ENCODE measurements around the gene MRPL43.
A peak's percentile ranks its signal among the peaks of the same experiment; 100 is the strongest.
"Not testable (repeated sequence)": the region's sequence is repeated elsewhere in the genome, so short reads cannot be mapped to it uniquely, and the experiment has no call there.

Gene MRPL43

GRCh38 chr10:100986952-100987684, at the start of gene MRPL43, which contains the start of gene TWNK:
Gene MRPL43, minus strand, starts transcription at chr10:100987497. Its CDS starts 54 bp downstream, at chr10:100987443.
Gene TWNK, plus strand, starts transcription at chr10:100987543. Its CDS starts 668 bp downstream, at chr10:100988211.
- DNase-seq (ENCODE audit: low read depth in 2 of 2): peak; percentile 75 to 77

DNA sequence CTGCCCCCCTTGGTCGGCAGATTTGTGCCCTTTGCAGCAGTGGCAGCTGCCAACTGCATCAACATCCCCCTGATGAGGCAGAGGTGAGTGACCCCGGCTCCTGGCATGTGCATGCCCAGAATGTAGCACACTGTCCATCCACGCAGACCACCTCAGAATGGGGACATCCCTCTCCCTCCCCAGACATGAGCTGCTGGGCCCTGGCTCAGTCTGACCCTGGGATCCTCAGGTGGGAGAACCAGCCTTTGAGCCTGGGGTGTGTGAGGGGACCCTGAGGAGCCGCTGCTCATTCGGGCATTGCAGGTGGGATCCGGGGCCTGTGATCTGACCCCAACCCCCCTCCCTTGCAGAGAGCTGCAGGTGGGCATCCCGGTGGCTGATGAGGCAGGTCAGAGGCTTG, 49.4 kb upstream of the MRPL43 start:
- no peak for DNase-seq (ENCODE audit: low read depth in 2 of 2)

- DNase-seq (ENCODE audit: low read depth in 2 of 2): no peak
These were observed 48.8 kb upstream of the MRPL43 start for GRCh38 chr10:101035916-101036702.

DNA sequence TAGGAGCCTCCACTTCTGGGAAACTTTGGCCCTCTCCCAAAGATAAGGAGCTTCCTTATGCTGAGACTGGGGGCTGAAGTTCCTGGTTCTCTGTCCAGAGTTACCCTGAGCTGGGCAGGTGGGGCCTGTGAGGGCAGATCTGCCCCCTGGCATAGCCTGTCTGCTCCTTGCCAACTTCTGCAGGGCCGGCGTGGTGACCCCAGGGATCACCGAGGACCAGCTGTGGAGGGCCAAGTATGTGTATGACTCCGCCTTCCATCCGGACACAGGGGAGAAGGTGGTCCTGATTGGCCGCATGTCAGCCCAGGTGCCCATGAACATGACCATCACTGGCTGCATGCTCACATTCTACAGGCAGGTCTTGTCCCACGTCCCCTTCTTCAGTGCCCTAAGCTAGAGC, 48.0 kb upstream of the MRPL43 start:
- no peak for DNase-seq (ENCODE audit: low read depth in 2 of 2)

DNA sequence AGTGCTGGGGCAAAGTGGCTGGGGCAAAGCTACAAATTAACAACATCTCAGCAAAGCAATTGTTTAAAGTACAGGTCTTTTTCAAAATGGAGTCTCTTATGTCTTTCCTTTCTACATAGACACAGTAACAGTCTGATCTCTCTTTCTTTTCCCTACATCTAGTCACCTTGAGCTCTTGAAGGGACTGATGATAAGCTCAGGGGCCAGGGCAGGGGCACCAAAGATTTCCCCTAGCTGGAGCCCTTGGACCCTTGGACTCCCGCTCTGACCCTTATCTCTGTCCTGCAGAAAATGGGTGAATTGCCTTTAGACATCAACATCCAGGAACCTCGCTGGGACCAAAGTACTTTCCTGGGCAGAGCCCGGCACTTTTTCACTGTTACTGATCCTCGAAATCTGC, 47.1 kb upstream of the MRPL43 start:
- not testable (repeated sequence) for DNase-seq (ENCODE audit: low read depth in 2 of 2)

DNA sequence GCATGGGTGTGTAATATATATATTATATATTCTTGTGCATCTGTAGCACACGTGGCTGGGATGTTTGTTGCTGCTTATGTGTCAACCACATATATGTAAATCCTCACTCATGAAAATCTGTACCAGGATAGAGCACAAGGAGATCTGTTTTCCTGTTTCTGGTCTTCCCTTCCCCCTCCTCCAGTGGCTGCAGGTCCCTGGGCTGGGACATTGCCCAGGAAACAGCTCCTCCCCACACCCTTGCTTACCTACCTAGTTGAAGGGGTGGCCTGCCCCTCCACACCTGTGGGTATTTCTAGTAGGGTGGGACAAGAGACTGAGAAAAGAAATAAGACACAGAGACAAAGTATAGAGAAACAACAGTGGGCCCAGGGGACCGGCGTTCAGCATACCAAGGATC, 46.0 kb upstream of the MRPL43 start:
- no peak for DNase-seq (ENCODE audit: low read depth in 2 of 2)

GRCh38 chr10:101032637-101033224, 45.4 kb upstream of the MRPL43 start:
- DNase-seq (ENCODE audit: low read depth in 2 of 2): peak; percentile 55

DNA sequence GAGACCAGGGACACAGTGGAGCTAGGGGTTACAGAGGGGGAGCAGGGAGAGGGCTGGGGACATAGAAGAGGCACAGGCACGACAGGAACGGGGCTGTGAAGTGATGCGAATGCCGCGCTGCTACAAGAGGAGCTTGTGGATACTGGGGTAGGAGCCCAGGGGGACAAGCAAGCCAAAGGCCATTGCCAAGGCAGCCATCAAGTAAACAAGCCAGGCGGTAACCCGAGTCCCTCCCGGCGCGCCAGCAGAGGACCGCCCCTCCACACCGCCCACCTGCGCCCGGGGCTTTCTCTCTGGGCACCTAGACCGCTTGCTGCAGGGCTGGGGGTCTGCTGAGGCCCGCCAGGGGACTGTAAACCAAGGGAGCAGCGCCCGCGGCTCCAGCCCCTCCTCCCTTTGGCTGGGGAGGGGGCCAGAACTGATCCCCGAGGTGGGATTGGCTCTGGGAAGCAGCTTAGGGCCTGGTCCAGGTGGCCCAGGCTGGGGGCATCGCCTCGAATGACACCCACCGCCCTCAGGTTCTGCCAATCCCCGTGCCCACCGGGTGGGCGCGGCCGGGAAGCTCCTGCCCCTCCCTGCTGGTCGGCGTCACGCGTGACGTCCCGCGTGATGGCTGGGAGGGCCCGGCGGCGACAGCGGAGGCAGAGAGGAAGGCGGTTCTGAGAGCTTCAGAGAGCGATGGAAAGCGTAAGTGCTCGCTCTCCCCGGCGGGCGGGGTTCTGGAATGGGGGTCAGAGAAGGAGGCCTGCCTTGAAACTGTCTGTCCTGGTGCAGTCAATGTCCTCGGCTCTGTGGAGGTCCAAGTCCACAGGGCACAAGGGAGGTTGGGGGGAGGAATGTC, 44.7 kb upstream of the MRPL43 start:
- DNase-seq (ENCODE audit: low read depth in 2 of 2): peak; percentile 54 to 57

DNA sequence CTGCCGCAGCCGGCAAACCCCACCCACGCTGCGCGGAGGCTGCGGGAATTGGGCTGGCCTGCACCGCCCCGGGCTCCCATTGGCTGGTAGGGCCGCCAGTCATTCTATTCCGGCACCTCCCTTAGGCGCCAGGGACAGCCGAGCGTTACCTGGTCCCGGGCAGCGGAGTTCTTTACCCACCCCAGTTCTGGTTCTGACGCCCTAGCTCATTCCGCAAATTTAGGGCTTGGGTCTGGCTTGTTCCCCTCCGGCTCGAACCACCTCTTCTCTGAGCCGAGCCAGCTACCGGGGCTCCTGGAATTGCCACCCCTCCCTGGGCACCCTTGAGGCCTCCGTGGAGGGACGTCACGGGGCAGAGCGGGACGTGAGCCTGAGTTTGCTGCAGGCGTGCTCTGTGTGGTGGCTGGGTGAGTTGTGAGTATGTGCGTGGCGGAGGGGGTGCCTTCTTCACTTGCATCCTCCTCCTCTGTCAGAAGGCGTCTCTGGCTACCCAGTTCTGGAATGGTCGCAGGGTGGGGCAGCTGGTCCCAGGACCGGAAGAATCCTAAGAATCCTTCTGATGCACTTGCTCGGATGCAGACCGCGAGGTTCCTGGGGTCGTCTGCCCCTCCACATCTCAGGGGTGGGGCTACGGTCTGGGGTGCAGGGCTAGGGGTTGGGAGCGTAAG, 44.0 kb upstream of the MRPL43 start, which contains the start of the genes PDZD7 and SFXN3:
PDZD7 (minus strand) TSS at position 2 of the 668 bp plus-strand sequence. CDS start 910 bp downstream, outside the sequence.
SFXN3 (plus strand) TSS at position 107 of the 668 bp plus-strand sequence. CDS start 3,461 bp downstream, outside the sequence.
- peak; percentile 93 to 94 for DNase-seq (ENCODE audit: low read depth in 2 of 2)

DNA sequence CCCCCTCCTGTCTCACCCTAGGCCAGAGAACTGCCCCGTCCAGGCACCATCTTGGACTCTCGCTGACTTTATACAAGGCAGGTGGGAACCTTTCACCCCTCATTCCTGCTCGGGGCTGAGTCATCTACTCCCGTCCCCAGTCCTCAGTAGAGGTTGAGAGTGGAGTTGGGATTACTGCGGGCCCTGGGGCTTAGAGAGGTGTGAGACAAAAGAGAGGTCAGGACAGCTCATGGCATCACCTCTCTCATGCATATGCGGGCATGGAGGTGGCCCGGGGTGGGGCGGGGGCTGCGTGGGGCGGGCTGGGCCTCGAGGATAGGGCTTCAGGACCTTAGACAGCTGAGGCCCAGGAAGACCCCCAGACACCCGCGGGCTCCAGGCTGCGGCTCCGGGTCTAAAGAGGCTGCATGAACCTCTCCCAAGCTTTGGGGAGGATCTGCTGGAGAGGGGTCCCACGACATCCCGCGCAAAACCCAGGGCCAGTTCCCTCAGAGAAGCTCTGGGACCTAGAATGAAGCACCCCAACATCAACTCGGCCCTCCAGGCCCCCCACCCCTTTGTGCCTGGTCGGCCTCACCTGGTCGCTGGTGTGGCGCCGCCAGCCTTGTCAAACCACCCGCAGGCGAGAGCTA, 43.3 kb upstream of the MRPL43 start:
- no peak for DNase-seq (ENCODE audit: low read depth in 2 of 2)

DNA sequence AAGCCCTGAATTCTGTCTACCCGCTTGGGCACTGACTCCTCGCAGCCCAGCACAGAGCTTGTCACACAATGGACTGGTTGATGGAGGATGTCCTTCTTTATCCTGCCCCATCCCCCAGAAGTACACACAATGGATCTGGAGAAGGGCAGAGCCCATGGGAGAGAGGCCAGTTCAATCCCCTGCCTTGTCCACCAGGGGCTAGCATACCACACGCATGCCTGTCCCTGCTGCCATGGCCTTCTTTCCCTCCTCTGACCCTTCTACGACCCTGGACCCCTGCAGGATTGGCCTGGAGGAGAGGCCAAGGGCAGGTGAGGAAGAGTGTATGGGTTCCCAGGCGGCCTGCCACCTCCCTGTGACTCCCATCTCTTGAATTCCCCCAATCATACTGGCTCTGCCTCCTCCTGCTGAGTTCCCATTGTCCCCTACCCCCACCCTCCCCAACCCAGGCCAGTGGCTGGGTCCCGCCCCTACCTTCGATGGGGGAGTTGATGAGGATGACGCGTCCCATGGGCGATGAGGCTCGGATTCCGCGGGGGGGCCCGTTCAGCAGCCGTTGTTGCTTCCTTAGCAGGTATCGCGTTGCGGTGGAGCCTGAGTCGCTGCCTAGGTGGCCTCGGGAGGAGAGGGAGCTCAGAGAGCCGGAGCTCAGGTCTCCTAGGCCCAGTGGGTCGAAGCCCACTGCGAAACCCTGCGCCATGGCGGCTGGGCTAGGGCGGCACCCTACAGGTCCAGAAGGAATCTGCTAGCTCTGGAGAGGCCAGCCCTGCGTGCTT, 42.4 kb upstream of the MRPL43 start:
- DNase-seq (ENCODE audit: low read depth in 2 of 2): no peak

DNA sequence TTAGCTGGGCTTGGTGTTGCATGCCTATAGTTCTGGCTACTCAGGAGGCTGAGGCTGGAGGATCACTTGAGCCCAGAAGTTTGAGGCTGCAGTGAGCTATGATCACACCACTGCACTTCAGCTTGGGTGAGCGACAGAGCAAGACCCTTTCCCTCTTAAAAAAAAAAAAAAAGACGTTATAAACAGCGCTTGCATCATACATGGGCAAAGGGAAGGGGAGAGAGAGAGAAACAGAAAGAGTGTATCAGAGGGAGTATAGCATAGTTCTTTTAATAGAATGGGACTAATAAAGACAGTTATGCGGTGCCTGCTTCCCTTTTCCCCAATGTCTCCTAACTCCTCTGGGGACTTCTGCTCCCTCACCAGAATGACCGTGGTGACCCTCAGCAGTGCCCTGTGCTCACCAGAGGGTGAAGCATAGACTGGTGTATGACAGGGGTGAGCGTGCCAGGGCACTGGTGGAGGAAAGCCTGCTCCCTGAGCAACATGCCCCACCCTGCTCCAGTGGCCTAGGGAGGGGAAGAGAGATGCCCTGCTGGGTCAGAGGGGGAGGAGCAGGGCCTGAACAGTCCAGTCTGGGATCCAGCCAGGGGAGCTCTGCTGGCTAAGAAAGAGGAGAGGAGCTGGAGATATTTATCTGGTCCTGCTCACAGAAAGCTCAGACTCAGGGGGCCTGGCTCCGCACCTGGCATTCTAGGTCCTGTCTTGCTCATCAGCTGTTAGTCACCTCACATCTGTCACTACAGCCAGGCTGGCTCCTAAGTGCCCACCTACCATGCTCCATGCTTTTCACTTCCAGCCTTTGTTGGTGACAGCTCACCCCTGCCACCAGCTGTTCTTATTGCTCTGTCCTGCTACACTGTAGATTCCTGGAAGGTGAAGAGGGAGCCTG, 41.4 kb upstream of the MRPL43 start:
- DNase-seq (ENCODE audit: low read depth in 2 of 2): no peak

GRCh38 chr10:101027106-101027720, 39.9 kb upstream of the MRPL43 start:
- DNase-seq (ENCODE audit: low read depth in 2 of 2): no peak

GRCh38 chr10:101022967-101023705, 35.8 kb upstream of the MRPL43 start:
- no peak for DNase-seq (ENCODE audit: low read depth in 2 of 2)

GRCh38 chr10:101021692-101022251, 34.5 kb upstream of the MRPL43 start:
- DNase-seq (ENCODE audit: low read depth in 2 of 2): no peak

DNA sequence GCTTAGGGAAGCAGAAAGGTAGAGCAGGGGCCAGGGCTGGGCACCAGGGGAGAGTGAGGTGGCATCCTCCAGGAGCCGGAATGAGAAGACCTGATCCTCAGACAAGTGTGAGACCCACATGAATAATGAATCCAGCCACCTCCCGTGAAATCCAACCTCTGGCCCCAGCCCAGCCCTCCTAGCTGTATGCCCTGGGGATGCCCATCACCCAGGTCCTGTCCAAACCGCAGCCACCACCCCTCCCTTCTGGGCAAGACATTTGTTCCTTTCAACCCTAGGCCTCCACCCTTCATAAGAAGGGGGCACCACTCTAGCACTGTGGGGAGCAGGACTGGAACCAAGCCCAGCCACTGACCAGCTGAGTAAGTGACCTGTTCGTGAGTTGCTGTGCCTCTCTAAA, 33.9 kb upstream of the MRPL43 start:
- DNase-seq (ENCODE audit: low read depth in 2 of 2): no peak
